GM12873 (cell line): ENCODE data around the gene DBR1.

Experiments used
- CTCF ChIP-seq: IDR thresholded peaks from 2 replicates; pipeline ENCODE4 v1.5.1; 2012; ENCODE audit warnings: low read depth, mild to moderate bottlenecking, moderate library complexity, low read length, control low read depth; ENCODE audit not compliant: insufficient read depth; ENCODE audit errors: missing control alignments

DBR1 gene

GRCh38 chr3:138197524-138197923 lies 22.8 kb upstream of the DBR1 start:
- TF ChIP-seq CTCF, result no peak

GRCh38 chr3:138197058-138197457 lies 22.3 kb upstream of the DBR1 start:
- no peak for TF ChIP-seq CTCF

- no peak for TF ChIP-seq CTCF
Measured at GRCh38 chr3:138196023-138196422, 21.3 kb upstream of the DBR1 start.

- TF ChIP-seq CTCF, result no peak
Measured at GRCh38 chr3:138195481-138195880, 20.8 kb upstream of the DBR1 start.

GRCh38 chr3:138188013-138188730 lies 13.5 kb upstream of the DBR1 start:
- TF ChIP-seq CTCF, result no peak

GRCh38 chr3:138187296-138188012 lies 12.7 kb upstream of the DBR1 start, which contains the start of gene ARMC8:
ARMC8 (plus strand) TSS chr3:138187301; CDS start chr3:138187555, 254 bp downstream.
- TF ChIP-seq CTCF, result no peak

- TF ChIP-seq CTCF, result no peak
Measured at GRCh38 chr3:138186803-138187295, 12.1 kb upstream of the DBR1 start.
